Measurements from ENCODE around the gene CDH3.

DNA sequence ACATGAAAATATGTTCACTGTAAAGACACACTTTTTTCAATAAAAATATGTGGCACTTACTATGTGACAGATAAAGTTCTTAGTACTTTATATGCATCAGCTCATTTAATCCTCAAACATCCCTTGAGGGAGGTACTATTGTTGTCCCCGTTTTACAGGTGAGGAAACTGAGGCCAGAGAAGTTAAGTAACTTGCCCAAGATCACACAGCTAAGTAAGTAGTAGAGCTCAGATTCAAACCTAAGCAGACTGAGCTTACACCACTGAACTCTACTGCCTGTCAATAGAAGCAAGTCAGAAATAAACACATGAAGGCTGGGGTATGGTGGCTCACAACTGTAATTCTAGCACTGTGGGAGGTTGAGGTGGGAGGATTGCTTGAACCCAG is 13.9 kb downstream of the CDH3 start:
- TF ChIP-seq, protein P1, sequence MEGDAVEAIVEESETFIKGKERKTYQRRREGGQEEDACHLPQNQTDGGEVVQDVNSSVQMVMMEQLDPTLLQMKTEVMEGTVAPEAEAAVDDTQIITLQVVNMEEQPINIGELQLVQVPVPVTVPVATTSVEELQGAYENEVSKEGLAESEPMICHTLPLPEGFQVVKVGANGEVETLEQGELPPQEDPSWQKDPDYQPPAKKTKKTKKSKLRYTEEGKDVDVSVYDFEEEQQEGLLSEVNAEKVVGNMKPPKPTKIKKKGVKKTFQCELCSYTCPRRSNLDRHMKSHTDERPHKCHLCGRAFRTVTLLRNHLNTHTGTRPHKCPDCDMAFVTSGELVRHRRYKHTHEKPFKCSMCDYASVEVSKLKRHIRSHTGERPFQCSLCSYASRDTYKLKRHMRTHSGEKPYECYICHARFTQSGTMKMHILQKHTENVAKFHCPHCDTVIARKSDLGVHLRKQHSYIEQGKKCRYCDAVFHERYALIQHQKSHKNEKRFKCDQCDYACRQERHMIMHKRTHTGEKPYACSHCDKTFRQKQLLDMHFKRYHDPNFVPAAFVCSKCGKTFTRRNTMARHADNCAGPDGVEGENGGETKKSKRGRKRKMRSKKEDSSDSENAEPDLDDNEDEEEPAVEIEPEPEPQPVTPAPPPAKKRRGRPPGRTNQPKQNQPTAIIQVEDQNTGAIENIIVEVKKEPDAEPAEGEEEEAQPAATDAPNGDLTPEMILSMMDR (optimal IDR thresholded peaks at IDR 0.05 in 1 of 3, IDR thresholded peaks at IDR 0.05 in 1 of 3, conservative IDR thresholded peaks at IDR 0.05 in 1 of 3; ENCODE audit: extremely low read depth in 1 of 3, insufficient read depth in 2 of 3, low read length in 3 of 3) = no peak
- TF ChIP-seq EZH2 (IDR thresholded peaks at IDR 0.05; ENCODE audit: low read length) = no peak

All from keratinocyte (primary cell).